Prostate gland (tissue), 2 donors: Measurements from ENCODE around the gene CCDC154. TPM values are rescaled to one million over a fixed set of nuclear protein-coding genes. Genes with fewer than 3 reads are reported as not detected.

Experiments
- DNase-seq: peaks from one replicate; pipeline ENCODE4 v3.0.0-alpha.2; 2019; ENCODE audit warnings: low spot score
- H3K27ac ChIP-seq, 2 donors: fragments of 200-600 bp; sonication (generic); 2 replicates each; pipeline ENCODE4 v1.5.1; 2017 to 2019
- H3K27me3 ChIP-seq: fragments of 200-600 bp; sonication (generic); replicated peaks from 2 replicates; pipeline ENCODE4 v1.5.1; 2019; ENCODE audit not compliant: insufficient read depth
- H3K36me3 ChIP-seq, 2 donors: fragments of 200-600 bp; sonication (generic); 1 replicate in 1 of 2; 2 replicates in 1 of 2; pipeline versions ENCODE4 v1.5.1 to v1.8.1; 2017 to 2019
- H3K4me1 ChIP-seq: fragments of 200-600 bp; sonication (generic); replicated peaks from 2 replicates; pipeline ENCODE4 v1.5.1; 2019
- H3K4me3 ChIP-seq, 2 donors: fragments of 200-600 bp; sonication (generic); 2 replicates each; pipeline ENCODE4 v1.5.1; 2017 to 2019
- H3K9me3 ChIP-seq: fragments of 200-600 bp; sonication (generic); 2 replicates; pipeline ENCODE4 v1.5.1; 2017
- POLR2A ChIP-seq: fragments of 450-650 bp; IDR thresholded peaks from one replicate; pipeline ENCODE4 v1.6.1; 2016; ENCODE audit warnings: antibody characterized with exemption, mild to moderate bottlenecking
- POLR2AphosphoS5 ChIP-seq: sonication (generic); formaldehyde crosslinking; IDR thresholded peaks from one replicate; pipeline ENCODE4 v1.6.1; 2017; ENCODE audit warnings: antibody characterized with exemption
- WGBS: methylation state at CpG from one replicate; pipeline ENCODE4 v1.1.5; 2018; 5-methylcytosine and 5-hydroxymethylcytosine counted together
- intact Hi-C: fragments of 100-400 bp; cut with DNase I; formaldehyde crosslinking; loops from one replicate; pipeline ENCODE4 v1.14.2; 2022
- total RNA-seq, 2 donors: library from RNA; depleted of rRNA; stranded (reverse); fragments of >200 nt; gene quantifications; one replicate each; pipeline ENCODE4 v1.1.0, GENCODE V29; 2016
- TF ChIP-seq, protein P1 (sequence below), 4 experiments: fragments of 200-600 bp in 2 of 4; fragments of 450-650 bp in 2 of 4; sonication (generic) in 2 of 4; IDR thresholded peaks; 1 replicate in 3 of 4; 2 replicates in 1 of 4; pipeline ENCODE4 v1.5.1; 2016 to 2019; ENCODE audit warnings: antibody characterized with exemption in 4 of 4, mild to moderate bottlenecking in 2 of 4, moderate library complexity in 2 of 4

CCDC154 gene
- total RNA-seq, 2 donors from 2014 or later, result 5.7 TPM; not detected in 1

DNA sequence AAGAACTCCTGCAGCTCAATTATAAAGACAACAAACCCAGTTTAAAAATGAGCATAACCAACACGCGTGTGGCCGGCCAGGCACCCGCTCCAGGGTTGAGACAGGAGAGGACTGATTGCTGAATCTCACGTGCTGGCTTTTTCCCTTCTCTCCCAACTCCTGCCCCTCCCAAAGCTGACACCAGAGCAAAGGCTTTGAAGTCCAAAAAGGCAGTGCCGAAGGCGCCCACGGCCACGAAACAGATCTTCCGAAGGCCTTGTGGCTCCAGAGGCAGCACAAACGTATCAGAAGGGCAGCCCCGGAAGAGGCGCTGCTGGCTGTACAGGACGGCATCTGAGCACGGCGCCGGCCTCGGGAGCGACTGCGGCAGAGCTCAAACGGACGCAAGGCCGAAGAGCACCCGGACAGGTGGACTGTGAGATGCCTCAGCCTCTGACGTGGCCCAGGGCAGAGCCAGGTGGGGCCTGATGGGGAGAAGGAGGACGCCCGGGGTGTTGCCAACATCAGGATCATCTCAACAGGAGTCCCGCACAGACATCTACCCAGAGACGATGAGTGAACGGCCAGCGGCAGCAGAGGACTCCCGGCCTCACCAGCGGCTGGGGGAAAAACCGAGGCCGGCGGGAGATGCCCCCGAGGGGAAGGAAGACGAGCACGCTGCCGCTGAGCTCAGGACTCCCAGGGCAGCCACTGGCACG lies 20.0 kb upstream of the CCDC154 start:
- H3K4me3 ChIP-seq, result no peak overlapping the region
- TF ChIP-seq POLR2AphosphoS5 (no peak), POLR2A (no peak)
- TF ChIP-seq, protein P1, sequence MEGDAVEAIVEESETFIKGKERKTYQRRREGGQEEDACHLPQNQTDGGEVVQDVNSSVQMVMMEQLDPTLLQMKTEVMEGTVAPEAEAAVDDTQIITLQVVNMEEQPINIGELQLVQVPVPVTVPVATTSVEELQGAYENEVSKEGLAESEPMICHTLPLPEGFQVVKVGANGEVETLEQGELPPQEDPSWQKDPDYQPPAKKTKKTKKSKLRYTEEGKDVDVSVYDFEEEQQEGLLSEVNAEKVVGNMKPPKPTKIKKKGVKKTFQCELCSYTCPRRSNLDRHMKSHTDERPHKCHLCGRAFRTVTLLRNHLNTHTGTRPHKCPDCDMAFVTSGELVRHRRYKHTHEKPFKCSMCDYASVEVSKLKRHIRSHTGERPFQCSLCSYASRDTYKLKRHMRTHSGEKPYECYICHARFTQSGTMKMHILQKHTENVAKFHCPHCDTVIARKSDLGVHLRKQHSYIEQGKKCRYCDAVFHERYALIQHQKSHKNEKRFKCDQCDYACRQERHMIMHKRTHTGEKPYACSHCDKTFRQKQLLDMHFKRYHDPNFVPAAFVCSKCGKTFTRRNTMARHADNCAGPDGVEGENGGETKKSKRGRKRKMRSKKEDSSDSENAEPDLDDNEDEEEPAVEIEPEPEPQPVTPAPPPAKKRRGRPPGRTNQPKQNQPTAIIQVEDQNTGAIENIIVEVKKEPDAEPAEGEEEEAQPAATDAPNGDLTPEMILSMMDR (IDR thresholded peaks at IDR 0.05), result no peak
- no peaks in the 10 kb centered on the region for H3K36me3 ChIP-seq
- no peaks in the 10 kb centered on the region for H3K9me3 ChIP-seq
- WGBS, result 87% methylated on average over 39 of the region's 41 CpGs
- no peak overlapping the region for H3K27ac ChIP-seq
- DNase-seq, result no peak
- no peaks in the 10 kb centered on the region for H3K4me1 ChIP-seq
- no peaks in the 10 kb centered on the region for H3K27me3 ChIP-seq
- intact Hi-C loops, result no loop called here

DNA sequence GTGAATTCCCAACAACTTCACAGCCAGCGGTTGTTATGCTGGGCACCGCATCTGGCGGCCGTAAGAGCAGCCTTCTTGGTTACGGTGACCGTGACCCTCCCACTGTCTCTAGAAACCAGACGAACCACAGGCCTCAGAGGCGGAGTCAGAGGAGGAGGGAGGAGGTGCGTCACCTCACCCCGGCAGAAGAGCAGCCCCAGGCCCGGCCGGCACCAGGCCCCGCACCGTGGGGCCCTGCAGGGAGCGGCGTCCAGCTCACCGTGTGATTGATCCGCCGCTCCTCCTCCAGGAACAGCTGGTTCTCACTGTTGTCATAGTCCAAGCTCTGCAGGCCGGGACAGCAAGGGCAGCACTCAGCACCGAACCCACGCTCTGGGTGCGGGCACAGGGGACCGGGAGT lies 16.8 kb upstream of the CCDC154 start:
- H3K27me3 ChIP-seq, result no peaks in the 10 kb centered on the region
- intact Hi-C loops, result no loop called here
- no peaks in the 10 kb centered on the region for H3K36me3 ChIP-seq
- DNase-seq, result no peak
- H3K9me3 ChIP-seq, result no peaks in the 10 kb centered on the region
- no peaks in the 10 kb centered on the region for H3K4me1 ChIP-seq
- H3K27ac ChIP-seq, result no peak overlapping the region
- WGBS, result 73% methylated on average over 24 of the region's 24 CpGs
- TF ChIP-seq, protein P1 (IDR thresholded peaks at IDR 0.05), result no peak
- TF ChIP-seq POLR2A (no peak), POLR2AphosphoS5 (no peak)
- no peak overlapping the region for H3K4me3 ChIP-seq

DNA sequence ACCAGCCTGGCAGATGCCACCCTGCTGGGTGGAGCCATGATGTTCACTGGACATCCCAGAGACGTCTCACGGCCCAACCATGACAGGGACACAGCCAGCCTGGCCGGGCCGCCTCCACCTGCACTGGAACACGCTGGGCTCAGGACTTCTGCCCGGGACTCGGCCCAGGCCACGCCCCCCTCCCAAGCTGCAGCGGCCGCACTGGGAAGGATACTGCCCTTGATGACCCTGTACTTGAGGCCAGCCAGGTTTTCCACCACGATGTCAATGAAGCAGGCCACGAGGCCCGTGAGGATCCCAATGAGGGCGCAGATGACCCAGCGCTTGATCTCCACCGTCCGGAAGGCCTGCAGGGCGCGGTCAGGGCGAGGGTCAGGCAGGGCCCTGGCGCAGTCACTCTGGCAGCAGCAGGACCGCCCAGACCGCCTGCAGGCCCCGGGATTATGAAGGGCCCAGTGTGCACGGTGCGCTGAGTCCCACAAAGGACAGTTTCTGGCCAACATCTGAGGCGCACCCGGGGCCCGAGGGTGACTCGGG lies 16.3 kb upstream of the CCDC154 start:
- intact Hi-C loops, result no loop called here
- Histone ChIP-seq H3K9me3 (no peaks in the 10 kb centered on the region), H3K36me3 (peaks cover 0 to 5% of the 10 kb centered on the region in 2 donors), H3K4me3 (no peak overlapping the region), H3K27ac (no peak overlapping the region), H3K27me3 (no peaks in the 10 kb centered on the region), H3K4me1 (no peaks in the 10 kb centered on the region)
- 86% methylated on average over 29 of the region's 30 CpGs for WGBS
- TF ChIP-seq, protein P1 (IDR thresholded peaks at IDR 0.05), result no peak
- no peak for TF ChIP-seq POLR2A
- no peak for TF ChIP-seq POLR2AphosphoS5
- no peak for DNase-seq

DNA sequence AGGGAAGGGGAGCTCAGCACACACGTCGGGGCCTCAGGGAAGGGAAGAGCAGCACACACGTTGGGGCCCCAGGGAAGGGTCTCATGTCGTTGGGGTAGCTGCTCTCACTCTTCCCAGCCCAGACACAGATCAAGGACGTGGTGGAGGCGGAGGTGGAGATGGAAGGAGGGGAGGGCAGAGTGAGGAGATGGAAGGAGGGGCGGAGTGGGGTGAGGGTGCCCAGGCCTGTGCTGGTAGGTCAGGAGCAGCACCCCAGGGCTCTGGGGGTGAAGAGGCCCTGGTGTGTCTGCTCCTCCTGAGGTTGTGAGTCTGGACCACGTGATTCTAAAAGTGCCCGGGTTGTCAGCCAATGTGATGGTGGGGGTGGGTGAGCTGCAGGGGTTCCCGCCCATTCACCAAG lies 15.6 kb upstream of the CCDC154 start:
- no peak for DNase-seq
- Histone ChIP-seq H3K4me3 (no peak overlapping the region), H3K36me3 (peaks cover 0 to 10% of the 10 kb centered on the region in 2 donors), H3K9me3 (no peaks in the 10 kb centered on the region), H3K27me3 (no peaks in the 10 kb centered on the region), H3K4me1 (no peaks in the 10 kb centered on the region), H3K27ac (no peak overlapping the region)
- TF ChIP-seq POLR2A (no peak), POLR2AphosphoS5 (no peak)
- TF ChIP-seq, protein P1 (IDR thresholded peaks at IDR 0.05), result no peak
- intact Hi-C loops, result no loop called here
- WGBS, result 82% methylated on average over 10 of the region's 10 CpGs

DNA sequence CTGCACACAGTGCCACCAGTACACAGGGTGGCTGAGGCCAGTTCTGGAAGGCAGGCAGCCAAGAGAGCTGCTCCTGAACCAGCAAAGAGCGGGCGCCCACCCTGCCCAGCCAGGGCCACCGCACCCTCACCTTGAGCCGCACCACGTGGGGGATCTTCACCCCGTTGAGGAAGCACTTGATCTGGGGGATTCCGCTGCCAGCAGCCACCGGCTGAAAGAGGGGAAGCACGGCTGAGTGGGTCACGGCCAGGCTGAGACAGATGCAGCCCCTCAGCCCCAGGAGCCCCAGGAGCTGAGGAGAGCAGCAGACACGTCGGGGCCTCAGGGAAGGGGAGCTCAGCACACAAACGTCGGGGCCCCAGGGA lies 14.6 kb upstream of the CCDC154 start:
- Histone ChIP-seq H3K9me3 (no peaks in the 10 kb centered on the region), H3K27ac (no peak overlapping the region), H3K36me3 (peaks cover 3 to 16% of the 10 kb centered on the region in 2 donors), H3K27me3 (no peaks in the 10 kb centered on the region), H3K4me3 (no peak overlapping the region), H3K4me1 (no peaks in the 10 kb centered on the region)
- DNase-seq, result no peak
- intact Hi-C loops, result no loop called here
- TF ChIP-seq POLR2AphosphoS5 (no peak), POLR2A (no peak)
- TF ChIP-seq, protein P1 (IDR thresholded peaks at IDR 0.05), result no peak
- WGBS, result 60% methylated on average over 8 of the region's 14 CpGs
